H1 (cell line): ENCODE data around the gene IL16. TPM values are rescaled to one million over a fixed set of nuclear protein-coding genes. Genes with fewer than 3 reads are reported as not detected.

Experiments
- BCL11A ChIP-seq, 2 experiments: IDR thresholded peaks; one replicate each; pipeline ENCODE4 v1.6.1; 2011; ENCODE audit warnings: low read depth in 2 of 2, low read length in 2 of 2, mild to moderate bottlenecking in 2 of 2
- CHD7 ChIP-seq: fragments of 300-600 bp; sonication (generic); IDR thresholded peaks from 2 replicates; pipeline ENCODE4 v1.7.1; 2012; ENCODE audit warnings: low read length, moderate library complexity, mild to moderate bottlenecking, inconsistent platforms; ENCODE audit not compliant: insufficient replicate concordance
- CREB1 ChIP-seq: IDR thresholded peaks from 2 replicates; pipeline ENCODE4 v1.6.1; 2012; ENCODE audit warnings: inconsistent platforms
- EGR1 ChIP-seq: IDR thresholded peaks from 2 replicates; pipeline ENCODE4 v1.6.1; 2011; ENCODE audit warnings: low read depth, low read length, borderline replicate concordance
- FOSL1 ChIP-seq: IDR thresholded peaks from 2 replicates; pipeline ENCODE4 v1.6.1; 2011; ENCODE audit warnings: mild to moderate bottlenecking, low read depth, low read length, moderate library complexity; ENCODE audit not compliant: insufficient read depth
- SP1 ChIP-seq: IDR thresholded peaks from 2 replicates; pipeline ENCODE4 v1.6.1; 2011; ENCODE audit warnings: low read depth, low read length
- polyA plus RNA-seq, 7 experiments: library from polyadenylated mRNA; depleted of rRNA in 3 of 7; stranded (reverse) in 5 of 7; unstranded in 2 of 7; fragments of >200 nt in 5 of 7; fragments of 200-250 nt in 2 of 7; gene quantifications; 1 replicate in 5 of 7; 2 replicates in 1 of 7; 4 replicates in 1 of 7; pipeline versions ENCODE4 v1.2.1 to v1.2.3, GENCODE V29; 2011 to 2013; ENCODE audit warnings: missing spikeins in 2 of 7, mixed read lengths in 2 of 7
- total RNA-seq: library from RNA; stranded (reverse); fragmentation: NEBNext Ultra II Directional; extraction: Animal tissue kit (Norgen Biotek cat#: 25700); gene quantifications from 2 replicates; pipeline ENCODE4 v1.2.1, GENCODE V29; 2021

Gene IL16
- total and polyA plus RNA-seq, 2 of the 8 experiments (the other 6 are each of a cell fraction or from before 2014, with no cell fraction given): 0.03 to 0.09 TPM

DNA sequence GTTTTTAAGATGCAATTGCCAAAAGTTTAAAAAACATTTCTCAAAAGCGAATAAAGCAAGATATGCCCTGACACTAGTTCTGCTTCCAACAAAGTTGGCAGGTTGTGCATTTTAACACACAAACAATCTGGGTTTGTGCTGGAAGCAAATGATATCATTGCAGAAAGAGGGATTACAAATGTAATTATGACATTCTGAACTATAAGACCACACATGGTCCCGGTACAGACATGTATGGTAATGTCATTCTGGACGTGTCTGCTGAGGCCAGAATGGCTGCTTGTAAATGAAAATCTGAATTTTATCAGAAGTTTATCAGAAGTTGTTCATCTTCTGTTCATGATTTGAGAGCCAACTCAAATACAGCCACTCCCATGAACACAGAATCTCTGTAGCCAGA, 166.6 kb downstream of the IL16 start (continued):
- TF ChIP-seq CHD7: no peak
- TF ChIP-seq EGR1: no peak
- no peak for TF ChIP-seq BCL11A (IDR thresholded peaks at IDR 0.05; ENCODE audit: low read depth in 2 of 2, low read length in 2 of 2)
- no peak for TF ChIP-seq FOSL1
- TF ChIP-seq CREB1: no peak
- no peak for TF ChIP-seq SP1
